ENCODE measurements around the gene FBP1.
"Not testable (repeated sequence)": the region's sequence is repeated elsewhere in the genome, so short reads cannot be mapped to it uniquely, and the experiment has no call there.

Gene FBP1

GRCh38 chr9:94619026-94619425 is 20.3 kb downstream of the FBP1 start:
- no peak for DNase-seq (ENCODE audit: low read depth in 4 of 4, low spot score in 1 of 4)

- DNase-seq (ENCODE audit: low read depth in 4 of 4, low spot score in 1 of 4): no peak
Observed at GRCh38 chr9:94613003-94613402, 26.3 kb downstream of the FBP1 start.

- DNase-seq (ENCODE audit: low read depth in 4 of 4, low spot score in 1 of 4): no peak
Observed at GRCh38 chr9:94612071-94612470, 27.2 kb downstream of the FBP1 start.

DNA sequence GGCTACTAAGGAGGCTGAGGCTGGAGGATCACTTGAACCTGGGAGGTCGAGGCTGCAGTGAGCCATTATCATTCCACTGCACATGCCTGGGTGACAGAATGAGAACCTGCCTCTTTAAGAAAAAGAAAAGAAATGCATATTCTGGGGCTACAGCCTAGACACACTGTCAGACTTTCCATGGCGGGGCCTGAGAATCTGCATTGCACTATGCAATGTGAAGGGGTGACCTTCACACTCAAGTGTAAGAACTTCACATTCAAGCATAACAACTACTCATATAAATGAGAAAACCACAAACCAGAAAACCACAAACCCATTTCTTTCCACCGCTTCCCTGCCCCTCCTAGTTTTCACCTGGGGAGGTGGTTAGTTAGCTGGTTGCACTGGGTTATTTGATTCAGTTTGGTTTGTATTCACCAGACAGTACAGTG is 27.7 kb downstream of the FBP1 start:
- DNase-seq (ENCODE audit: low read depth in 4 of 4, low spot score in 1 of 4): peak in 3 of 4 experiments; percentile 13 to 71 (median 48)

- DNase-seq (ENCODE audit: low read depth in 4 of 4, low spot score in 1 of 4): no peak
Observed at GRCh38 chr9:94610181-94610606, 29.1 kb downstream of the FBP1 start.

- DNase-seq (ENCODE audit: low read depth in 4 of 4, low spot score in 1 of 4): no peak
Observed at GRCh38 chr9:94607423-94607691, 32.0 kb downstream of the FBP1 start.

DNA sequence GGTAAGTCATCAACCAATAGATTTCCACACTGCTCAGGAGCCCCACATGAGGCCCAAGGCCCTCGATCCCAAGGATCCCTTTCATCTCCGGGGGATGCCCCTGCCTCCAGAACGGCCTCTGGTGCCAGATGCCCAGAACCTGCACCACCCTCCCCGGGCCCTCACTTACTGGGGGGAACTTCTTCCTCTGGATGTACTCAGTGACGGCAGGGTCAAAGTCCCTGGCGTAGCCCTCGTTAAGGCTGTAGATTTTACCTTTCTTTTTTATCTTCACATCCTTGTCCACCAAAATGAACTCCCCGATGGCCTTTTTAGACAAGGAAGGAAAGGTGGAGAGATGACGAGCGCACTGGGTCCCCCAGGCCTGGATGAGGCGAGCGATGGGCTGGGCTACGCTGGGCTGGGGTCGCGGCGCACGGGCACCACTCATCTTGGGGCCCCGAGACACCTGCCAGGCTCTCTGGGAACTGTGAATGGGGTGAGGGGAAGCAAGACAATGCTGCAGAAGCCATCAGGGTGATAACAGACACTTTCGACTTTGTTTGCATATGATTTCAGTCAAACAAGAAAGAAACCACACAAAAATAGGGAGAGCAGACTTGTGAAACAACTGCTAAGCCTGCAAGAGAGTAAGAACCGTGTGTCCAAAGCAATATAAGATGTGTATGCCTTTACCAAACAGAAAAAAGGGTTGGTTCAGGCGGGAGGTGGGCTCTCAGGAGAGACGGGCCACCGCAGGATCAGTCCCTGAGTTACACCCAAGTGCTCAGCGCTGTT is 32.5 kb downstream of the FBP1 start:
- DNase-seq (ENCODE audit: low read depth in 4 of 4, low spot score in 1 of 4): no peak

GRCh38 chr9:94603259-94604160 is 35.8 kb downstream of the FBP1 start:
- DNase-seq (ENCODE audit: low read depth in 4 of 4, low spot score in 1 of 4): peak; percentile 25 to 62 (median 52)

DNA sequence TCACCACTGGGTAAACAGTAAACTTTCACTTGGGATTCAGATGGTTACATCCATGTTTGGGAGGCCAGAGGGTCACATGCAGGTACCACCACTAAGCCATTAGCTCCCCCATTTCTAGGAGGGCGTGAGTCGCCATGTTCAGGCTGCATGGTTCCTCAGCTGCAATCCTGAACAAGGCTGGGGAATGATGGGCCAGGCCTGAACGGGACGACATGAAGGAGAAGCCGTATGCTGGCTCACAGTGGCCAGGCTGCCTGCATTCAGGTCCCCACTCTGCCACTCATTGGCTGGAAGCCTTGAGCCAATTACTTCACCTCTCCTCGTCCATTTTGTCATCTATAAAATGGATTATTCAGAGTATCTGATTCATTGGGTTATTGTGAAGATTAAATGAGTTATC is 36.7 kb downstream of the FBP1 start:
- DNase-seq (ENCODE audit: low read depth in 4 of 4, low spot score in 1 of 4): no peak

- DNase-seq (ENCODE audit: low read depth in 4 of 4, low spot score in 1 of 4): no peak
Observed at GRCh38 chr9:94600715-94601114, 38.6 kb downstream of the FBP1 start.

GRCh38 chr9:94600258-94600657 is 39.1 kb downstream of the FBP1 start:
- DNase-seq (ENCODE audit: low read depth in 4 of 4, low spot score in 1 of 4): no peak

GRCh38 chr9:94599102-94599501 is 40.2 kb downstream of the FBP1 start:
- DNase-seq (ENCODE audit: low read depth in 4 of 4, low spot score in 1 of 4): no peak

DNA sequence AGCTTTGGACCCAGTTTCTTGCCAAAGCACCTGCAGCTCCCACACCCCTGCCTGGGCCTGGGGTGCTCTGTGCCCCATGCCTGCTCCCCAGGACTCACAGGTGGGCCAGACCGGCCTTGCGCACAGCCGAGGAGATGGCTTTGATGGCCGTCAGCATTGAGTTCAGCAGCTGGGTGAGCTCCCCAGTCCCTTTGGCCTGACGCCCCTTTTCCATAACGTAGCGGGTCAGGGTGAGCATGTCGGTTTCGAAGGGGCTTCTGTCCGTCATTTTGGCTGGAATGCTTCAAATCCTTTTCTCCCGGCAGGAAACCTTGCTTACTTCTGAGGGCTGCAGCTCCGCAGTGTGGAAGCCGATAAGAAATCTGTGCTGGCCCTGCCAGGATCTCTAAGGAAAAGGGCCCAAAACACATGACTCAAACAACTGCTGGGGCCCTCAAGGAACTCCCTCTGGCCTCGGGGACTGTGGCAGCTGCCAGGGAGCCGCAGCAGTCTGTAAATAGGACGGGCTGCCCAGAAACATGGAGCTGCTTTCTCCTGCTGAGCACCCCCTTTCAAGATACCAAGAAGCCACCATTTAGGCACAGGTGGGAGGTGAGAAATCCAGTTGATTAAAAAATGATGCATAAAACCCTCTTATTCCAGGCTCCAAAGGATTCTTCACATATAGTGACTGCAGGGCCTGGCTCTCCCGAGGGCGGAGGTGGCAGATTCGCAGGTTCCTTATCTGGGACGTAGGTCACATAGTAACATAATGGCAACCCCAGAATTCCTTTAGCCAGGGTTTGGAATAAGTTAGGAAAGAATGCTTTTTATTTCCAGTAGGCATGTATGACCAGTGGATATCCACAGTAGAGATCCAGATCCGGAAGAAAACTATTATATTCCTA is 45.6 kb downstream of the FBP1 start, which contains the start of gene FBP2:
FBP2 (minus strand) TSS at position 366 of the 887 bp plus-strand sequence; CDS start at position 268, 98 bp downstream.
- no peak for DNase-seq (ENCODE audit: low read depth in 4 of 4, low spot score in 1 of 4)

- DNase-seq (ENCODE audit: low read depth in 4 of 4, low spot score in 1 of 4): not testable (repeated sequence)
Observed at GRCh38 chr9:94592683-94593082, 46.6 kb downstream of the FBP1 start.

DNA sequence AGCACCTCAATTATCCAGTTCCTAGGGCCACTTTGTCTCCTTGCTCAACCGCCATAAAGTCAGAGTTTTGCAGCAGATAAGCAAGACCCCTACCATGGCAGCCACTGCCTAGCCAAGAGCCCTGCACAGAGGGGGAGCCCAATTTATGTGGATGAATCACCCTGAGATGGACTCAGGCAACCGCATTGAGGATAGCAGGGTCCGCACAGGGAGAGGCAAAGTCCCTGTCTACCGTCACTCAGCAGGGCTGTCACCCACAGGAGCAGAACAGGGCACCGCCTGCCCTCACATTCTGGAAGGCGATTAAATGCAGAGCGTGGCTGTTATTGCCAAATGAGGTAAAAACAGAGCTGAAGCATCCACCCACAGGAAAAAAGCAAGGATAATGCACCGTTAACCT is 47.4 kb downstream of the FBP1 start:
- DNase-seq (ENCODE audit: low read depth in 4 of 4, low spot score in 1 of 4): no peak

DNA sequence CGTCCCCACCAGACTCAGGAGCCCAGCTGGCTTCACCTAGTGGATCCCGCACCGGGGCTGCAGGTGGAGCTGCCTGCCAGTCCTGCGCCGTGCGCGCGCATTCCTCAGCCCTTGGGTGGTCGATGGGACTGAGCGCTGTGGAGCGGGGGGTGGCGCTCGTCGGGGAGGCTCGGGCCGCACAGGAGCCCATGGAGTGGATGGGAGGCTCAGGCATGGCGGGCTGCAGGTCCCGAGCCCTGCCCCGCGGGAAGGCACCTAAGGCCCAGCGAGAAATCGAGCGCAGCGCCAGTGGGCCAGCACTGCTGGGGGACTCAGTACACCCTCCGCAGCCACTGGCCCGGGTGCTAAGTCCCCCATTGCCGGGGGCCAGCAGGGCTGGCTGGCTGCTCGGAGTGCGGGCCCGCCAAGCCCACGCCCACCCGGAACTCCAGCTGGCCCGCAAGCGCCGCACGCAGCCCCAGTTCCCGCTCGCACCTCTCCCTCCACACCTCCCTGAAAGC is 48.2 kb downstream of the FBP1 start:
- not testable (repeated sequence) for DNase-seq (ENCODE audit: low read depth in 4 of 4, low spot score in 1 of 4)

GRCh38 chr9:94588681-94589080 is 50.6 kb downstream of the FBP1 start:
- no peak for DNase-seq (ENCODE audit: low read depth in 4 of 4, low spot score in 1 of 4)

- no peak for DNase-seq (ENCODE audit: low read depth in 4 of 4, low spot score in 1 of 4)
Observed at GRCh38 chr9:94586814-94587213, 52.5 kb downstream of the FBP1 start.

- DNase-seq (ENCODE audit: low read depth in 4 of 4, low spot score in 1 of 4): no peak
Observed at GRCh38 chr9:94586316-94586715, 53.0 kb downstream of the FBP1 start.

GRCh38 chr9:94584555-94584954 is 54.8 kb downstream of the FBP1 start:
- DNase-seq (ENCODE audit: low read depth in 4 of 4, low spot score in 1 of 4): no peak

GRCh38 chr9:94581728-94582127 is 57.6 kb downstream of the FBP1 start:
- DNase-seq (ENCODE audit: low read depth in 4 of 4, low spot score in 1 of 4): no peak
